OCI-LY7 (cell line): ENCODE measurements around the gene FNDC3B.

Experiments
- EZH2phosphoT487 ChIP-seq: fragments of 200-600 bp; sonication (generic); IDR thresholded peaks from 2 replicates; pipeline ENCODE4 v1.6.1; 2018; ENCODE audit warnings: low read depth, borderline replicate concordance, mild to moderate bottlenecking, mixed run types, antibody characterized with exemption, low read length, moderate library complexity, mixed read lengths
- TF ChIP-seq, protein P1 (sequence below): fragments of 200-600 bp; sonication (generic); conservative IDR thresholded peaks from 2 replicates; pipeline ENCODE4 v1.5.1; 2014; ENCODE audit warnings: mild to moderate bottlenecking, antibody characterized with exemption, low read length, moderate library complexity, mixed read lengths

DNA sequence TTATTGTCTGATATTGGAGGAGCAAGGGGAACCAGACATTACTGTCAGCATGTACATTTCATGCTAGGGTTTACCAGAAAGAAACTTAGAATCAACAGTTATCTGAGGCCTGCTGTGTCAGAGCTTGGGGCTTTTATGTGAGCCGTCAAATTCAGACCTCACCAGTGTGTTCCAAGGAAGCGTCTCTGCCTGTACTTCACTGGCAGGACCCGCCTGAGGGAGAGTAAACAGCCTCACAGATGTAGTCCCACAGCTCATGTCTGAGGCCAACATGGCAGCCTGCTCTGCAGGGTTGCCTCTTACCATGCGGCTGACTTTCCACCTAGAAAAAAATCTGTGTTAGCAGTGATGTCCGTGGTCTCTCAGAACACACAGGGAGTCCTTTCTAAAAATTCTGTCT lies 334.5 kb downstream of the FNDC3B start:
- TF ChIP-seq, protein P1, sequence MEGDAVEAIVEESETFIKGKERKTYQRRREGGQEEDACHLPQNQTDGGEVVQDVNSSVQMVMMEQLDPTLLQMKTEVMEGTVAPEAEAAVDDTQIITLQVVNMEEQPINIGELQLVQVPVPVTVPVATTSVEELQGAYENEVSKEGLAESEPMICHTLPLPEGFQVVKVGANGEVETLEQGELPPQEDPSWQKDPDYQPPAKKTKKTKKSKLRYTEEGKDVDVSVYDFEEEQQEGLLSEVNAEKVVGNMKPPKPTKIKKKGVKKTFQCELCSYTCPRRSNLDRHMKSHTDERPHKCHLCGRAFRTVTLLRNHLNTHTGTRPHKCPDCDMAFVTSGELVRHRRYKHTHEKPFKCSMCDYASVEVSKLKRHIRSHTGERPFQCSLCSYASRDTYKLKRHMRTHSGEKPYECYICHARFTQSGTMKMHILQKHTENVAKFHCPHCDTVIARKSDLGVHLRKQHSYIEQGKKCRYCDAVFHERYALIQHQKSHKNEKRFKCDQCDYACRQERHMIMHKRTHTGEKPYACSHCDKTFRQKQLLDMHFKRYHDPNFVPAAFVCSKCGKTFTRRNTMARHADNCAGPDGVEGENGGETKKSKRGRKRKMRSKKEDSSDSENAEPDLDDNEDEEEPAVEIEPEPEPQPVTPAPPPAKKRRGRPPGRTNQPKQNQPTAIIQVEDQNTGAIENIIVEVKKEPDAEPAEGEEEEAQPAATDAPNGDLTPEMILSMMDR, result no peak
- no peak for TF ChIP-seq EZH2phosphoT487
